Retinal pigment epithelial cell (primary cell): Measurements from ENCODE around the gene D2HGDH.

Experiments
- DNase-seq: peaks from one replicate; pipeline ENCODE4 v3.0.0-alpha.2; 2010; ENCODE audit warnings: low read depth
- H3K4me3 ChIP-seq: 2 replicates; pipeline ENCODE4 v1.5.1; 2011; ENCODE audit warnings: mild to moderate bottlenecking, low read length, control low read depth, moderate library complexity
- TF ChIP-seq, protein P1 (sequence below): conservative IDR thresholded peaks from 2 replicates; pipeline ENCODE4 v1.5.1; 2011; ENCODE audit warnings: low read depth, low read length, control low read depth, inconsistent platforms

D2HGDH gene

DNA sequence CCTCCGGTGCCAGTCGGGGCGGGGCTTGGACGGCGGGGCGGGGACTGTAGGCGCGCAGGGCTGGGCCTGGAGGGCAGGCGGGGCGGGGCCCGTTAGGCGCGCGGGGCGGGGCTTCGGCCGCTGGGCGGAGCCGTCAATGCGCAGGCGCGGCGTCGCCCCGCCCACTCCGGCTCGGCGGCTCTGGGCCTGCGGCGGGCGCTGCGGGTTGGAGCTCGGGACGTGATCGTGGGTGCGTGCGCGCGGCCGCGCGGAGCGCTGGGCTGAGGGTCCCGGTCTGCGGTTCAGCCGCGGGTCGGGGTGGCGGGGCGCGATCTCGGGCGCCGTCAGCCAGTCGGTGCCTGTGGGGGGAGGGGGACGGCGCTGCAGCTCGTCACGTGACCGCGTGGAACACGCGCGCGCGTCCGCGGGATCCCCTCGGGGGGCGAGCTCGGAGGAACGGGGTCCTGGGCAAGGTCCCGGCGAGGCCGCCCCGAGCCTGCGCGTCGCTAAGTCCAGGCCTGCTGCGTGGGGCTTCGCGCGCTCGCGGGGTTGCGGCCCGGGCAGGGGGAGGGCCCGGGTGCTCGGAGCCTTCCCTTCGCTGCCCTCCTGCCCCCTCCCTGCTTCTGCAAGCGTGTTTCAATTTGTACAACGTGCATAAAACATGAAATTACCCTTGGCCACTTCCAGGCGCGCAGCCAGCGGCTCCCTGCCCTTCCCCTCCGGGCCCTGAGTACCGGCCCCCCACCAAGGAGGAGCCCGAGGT lies at the start of gene D2HGDH:
TSS of gene D2HGDH (plus strand) at position 164 of the 742 bp plus-strand sequence. CDS start 595 bp downstream, outside the sequence.
- peak; percentile 25 for DNase-seq
- peak within 1 kb of the TSS; percentile 60 for H3K4me3 ChIP-seq
- TF ChIP-seq, protein P1, sequence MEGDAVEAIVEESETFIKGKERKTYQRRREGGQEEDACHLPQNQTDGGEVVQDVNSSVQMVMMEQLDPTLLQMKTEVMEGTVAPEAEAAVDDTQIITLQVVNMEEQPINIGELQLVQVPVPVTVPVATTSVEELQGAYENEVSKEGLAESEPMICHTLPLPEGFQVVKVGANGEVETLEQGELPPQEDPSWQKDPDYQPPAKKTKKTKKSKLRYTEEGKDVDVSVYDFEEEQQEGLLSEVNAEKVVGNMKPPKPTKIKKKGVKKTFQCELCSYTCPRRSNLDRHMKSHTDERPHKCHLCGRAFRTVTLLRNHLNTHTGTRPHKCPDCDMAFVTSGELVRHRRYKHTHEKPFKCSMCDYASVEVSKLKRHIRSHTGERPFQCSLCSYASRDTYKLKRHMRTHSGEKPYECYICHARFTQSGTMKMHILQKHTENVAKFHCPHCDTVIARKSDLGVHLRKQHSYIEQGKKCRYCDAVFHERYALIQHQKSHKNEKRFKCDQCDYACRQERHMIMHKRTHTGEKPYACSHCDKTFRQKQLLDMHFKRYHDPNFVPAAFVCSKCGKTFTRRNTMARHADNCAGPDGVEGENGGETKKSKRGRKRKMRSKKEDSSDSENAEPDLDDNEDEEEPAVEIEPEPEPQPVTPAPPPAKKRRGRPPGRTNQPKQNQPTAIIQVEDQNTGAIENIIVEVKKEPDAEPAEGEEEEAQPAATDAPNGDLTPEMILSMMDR = no peak

DNA sequence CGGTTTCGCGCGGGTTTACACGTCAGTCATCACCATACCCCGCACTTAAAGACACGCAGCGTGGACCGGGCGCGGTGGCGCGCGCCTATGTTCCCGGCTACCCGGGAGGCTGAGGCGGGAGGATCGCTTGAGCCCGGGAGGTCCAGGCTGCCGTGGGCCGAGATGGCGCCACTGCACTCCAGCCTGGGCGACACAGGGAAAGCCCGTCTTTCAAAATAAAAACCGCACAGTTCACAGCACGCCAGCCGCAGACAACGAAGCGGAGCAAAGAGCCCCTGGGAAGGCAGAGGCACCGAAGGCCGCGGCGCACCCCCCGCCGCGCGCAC lies 48.1 kb upstream of the D2HGDH start:
- no peak for DNase-seq
- peak overlapping the region; percentile 89 for H3K4me3 ChIP-seq
- TF ChIP-seq, protein P1 = no peak

DNA sequence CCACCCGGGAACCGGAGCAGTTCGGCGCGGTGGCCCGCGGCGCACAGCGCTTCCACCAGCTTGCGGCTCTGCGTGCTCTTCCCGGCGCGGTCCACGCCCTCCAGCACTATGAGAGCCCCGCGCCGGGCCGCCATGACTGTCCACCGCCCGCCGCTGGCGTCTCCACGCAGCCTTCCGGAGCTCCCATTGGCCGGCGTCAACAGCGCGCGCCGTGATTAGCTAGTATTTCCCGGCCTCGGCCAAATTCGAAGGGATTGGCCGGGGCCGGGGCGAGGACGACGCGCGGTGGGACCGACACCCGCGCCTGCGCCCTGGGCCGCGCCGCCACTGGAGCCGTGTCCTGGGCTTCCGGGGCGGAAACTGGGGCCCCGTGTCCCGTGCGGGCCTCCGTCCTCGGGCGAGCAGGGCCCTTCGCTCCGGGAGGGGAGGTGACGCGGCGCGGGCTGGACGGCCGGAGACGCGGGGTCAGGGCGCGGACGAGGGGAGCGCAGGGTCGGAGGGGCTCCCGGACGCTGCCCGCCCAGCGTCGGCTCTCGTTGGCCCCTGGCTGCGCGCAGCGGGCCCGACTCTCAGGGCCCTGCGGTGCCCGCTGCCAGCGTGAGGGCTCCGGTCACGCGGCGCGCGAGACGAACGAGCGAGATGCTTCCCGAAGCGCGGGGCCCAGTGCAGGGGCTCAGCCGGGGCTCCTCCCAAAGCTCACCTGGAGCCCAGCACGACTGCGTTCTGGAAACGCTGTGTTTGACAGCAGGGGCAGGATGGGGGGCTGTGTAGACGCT lies 47.6 kb upstream of the D2HGDH start, which contains the start of gene DTYMK:
TSS of gene DTYMK (minus strand) at position 166 of the 776 bp plus-strand sequence. CDS start at position 134, 32 bp downstream.
- DNase-seq = peak; percentile 77
- peak within 1 kb of the TSS; percentile 90 for H3K4me3 ChIP-seq
- TF ChIP-seq, protein P1 = no peak

DNA sequence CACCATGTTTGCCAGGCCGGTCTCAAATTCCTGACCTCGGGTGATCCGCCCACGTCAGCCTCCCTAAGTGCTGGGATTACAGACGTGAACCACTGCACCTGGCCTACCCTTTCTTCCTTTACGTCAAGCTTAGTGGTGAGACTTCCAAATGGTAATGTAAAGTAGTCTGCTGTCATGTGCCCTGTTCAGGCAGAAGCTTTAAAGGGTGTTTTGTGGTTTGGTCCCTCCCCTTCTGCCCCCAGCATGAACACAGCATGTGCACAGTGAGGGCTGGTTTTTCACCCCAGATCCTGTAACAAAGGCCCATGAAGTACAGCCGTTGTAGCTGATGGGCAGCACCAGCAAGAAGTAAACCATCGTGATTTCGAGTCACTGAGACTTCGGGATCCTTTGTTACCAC lies 45.1 kb upstream of the D2HGDH start:
- TF ChIP-seq, protein P1 = no peak
- DNase-seq = no peak
- no peak overlapping the region for H3K4me3 ChIP-seq

DNA sequence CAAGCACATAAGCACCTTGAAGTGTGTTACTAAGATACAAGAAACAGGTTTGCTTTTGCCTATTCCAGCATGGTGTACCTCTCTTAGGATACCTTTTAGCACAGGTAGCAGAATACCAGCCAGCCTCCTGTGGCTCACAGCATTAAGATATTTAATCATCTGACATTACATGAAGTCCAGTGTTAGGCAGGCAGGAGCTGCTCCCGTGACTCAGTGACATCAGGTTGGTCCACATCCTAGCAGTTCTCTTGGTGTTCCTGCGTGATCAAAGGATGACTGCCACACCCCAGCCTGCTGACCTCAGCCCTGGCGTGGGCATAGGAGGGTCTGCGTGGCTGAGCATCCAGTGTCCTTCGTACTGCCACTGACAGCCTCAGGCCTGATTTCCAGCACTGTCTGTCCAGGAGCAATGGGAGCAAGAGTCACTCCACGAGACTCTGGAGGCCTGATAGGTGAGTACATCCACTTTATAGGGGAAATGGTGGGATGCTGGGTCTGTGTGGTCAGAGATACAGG lies 44.2 kb upstream of the D2HGDH start:
- TF ChIP-seq, protein P1 = no peak
- H3K4me3 ChIP-seq = no peak overlapping the region

DNA sequence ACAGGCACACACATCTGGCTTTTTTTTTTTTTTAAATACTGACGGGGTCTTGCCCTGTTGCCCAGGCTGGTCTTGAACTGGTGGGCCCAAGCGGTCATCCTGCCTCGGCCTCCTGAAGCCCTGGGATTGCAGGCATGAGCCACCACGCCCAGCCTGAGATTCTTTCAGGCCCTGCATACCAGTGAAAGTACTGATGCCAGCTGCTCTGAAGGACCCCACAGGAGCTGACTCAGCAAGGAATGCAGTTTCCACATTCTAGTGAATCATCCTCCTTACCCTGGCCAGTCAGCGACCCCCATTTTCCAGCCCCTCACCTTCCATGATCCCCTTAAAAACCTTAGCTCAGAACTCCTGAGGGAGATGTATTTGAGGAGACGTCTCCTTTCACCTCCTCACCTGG lies 42.0 kb upstream of the D2HGDH start:
- DNase-seq = no peak
- TF ChIP-seq, protein P1 = no peak
- H3K4me3 ChIP-seq = no peak overlapping the region

More for the DNA sequence above, 44.2 kb upstream of the D2HGDH start:
- no peak for DNase-seq
